K562 (cell line): Measurements from ENCODE around the gene CIB2. TPM values are rescaled to one million over a fixed set of nuclear protein-coding genes. Genes with fewer than 3 reads are reported as not detected.

ENCODE experiments used
- ATAC-seq: fragments of 200-7000 bp; cut with Tn5 transposase; 3 replicates; pipeline ENCODE4 v1.9.1; 2020; ENCODE audit warnings: moderate library complexity
- BruUV-seq: library from RNA; stranded (reverse); fragments of 400-500 nt; replicated peaks from 2 replicates; lab custom pipeline; 2021; lab: Mats Ljungman, UMichigan
- CTCF ChIA-PET: fragments of 300-600 bp; formaldehyde crosslinking; extraction: SDS; loops from one replicate; lab custom pipeline; 2021; ENCODE audit warnings: low intra/inter-chr PET ratio; lab: Yijun Ruan, JAX
- POLR2A ChIA-PET: fragments of 300-600, 350-650 bp; sonication (Branson Sonifier 250); formaldehyde crosslinking; extraction: SDS; loops from one replicate; lab custom pipeline; 2021; ENCODE audit warnings: antibody characterized with exemption, inconsistent platforms; lab: Yijun Ruan, JAX
- DNase-seq, 4 experiments: peaks; one replicate each; pipeline versions ENCODE4 v3.0.0 to v3.0.0-alpha.2; 2011 to 2018; ENCODE audit warnings: low spot score in 3 of 4, mixed read lengths in 3 of 4; ENCODE audit errors: extremely low read depth in 1 of 4
- FAIRE-seq: peaks from 2 replicates; lab custom pipeline; 2011; peaks lifted over from hg19 to GRCh38; lab: Jason Lieb, UNC
- H2AFZ ChIP-seq: 2 replicates; pipeline ENCODE4 v1.6.0; 2011; ENCODE audit warnings: low read depth, low read length, control low read depth, inconsistent platforms
- H3K27ac ChIP-seq: fragments of 200-600 bp; 3 replicates; pipeline ENCODE4 v1.8.0; 2011; ENCODE audit warnings: low read depth, mild to moderate bottlenecking, control low read depth, inconsistent platforms, low read length, moderate library complexity, mixed read lengths; ENCODE audit errors: extremely low read depth
- H3K27me3 ChIP-seq, 2 experiments: fragments of 300-600 bp in 1 of 2; 2 replicates in 1 of 2; 3 replicates in 1 of 2; pipeline versions ENCODE4 v1.6.0 to v1.8.0; 2011; ENCODE audit warnings: inconsistent platforms in 2 of 2, low read length in 2 of 2, mild to moderate bottlenecking in 1 of 2, mixed read lengths in 1 of 2, moderate library complexity in 1 of 2; ENCODE audit not compliant: control insufficient read depth in 2 of 2, insufficient read depth in 2 of 2
- H3K36me3 ChIP-seq: fragments of 300-600 bp; 3 replicates; pipeline ENCODE4 v1.8.0; 2011; ENCODE audit warnings: mild to moderate bottlenecking, low read length, inconsistent platforms; ENCODE audit not compliant: control insufficient read depth, insufficient read depth
- H3K4me1 ChIP-seq, 2 experiments: fragments of 200-600 bp in 1 of 2; replicated peaks in 1 of 2; 2 replicates in 1 of 2; 3 replicates in 1 of 2; pipeline versions ENCODE4 v1.5.1 to v1.8.0; 2011; ENCODE audit warnings: inconsistent platforms in 2 of 2, low read length in 2 of 2, mild to moderate bottlenecking in 1 of 2, mixed read lengths in 1 of 2, moderate library complexity in 1 of 2; ENCODE audit not compliant: control insufficient read depth in 2 of 2, insufficient read depth in 2 of 2
- H3K4me2 ChIP-seq: 2 replicates; pipeline ENCODE4 v1.6.1; 2011; ENCODE audit warnings: low read length, control low read depth, inconsistent platforms, mixed read lengths; ENCODE audit not compliant: insufficient read depth
- H3K4me3 ChIP-seq: fragments of 200-600 bp; sonication (generic), shearing (Covaris generic); 2 replicates; pipeline ENCODE4 v1.5.1; 2016; ENCODE audit warnings: control low read depth, inconsistent platforms
- H3K79me2 ChIP-seq: fragments of 200-600 bp; 3 replicates; pipeline ENCODE4 v1.8.0; 2011; ENCODE audit warnings: low read length, inconsistent platforms; ENCODE audit not compliant: control insufficient read depth, insufficient read depth
- H3K9ac ChIP-seq, 2 experiments: 2 replicates each; pipeline versions ENCODE4 v1.6.0 to v1.6.1; 2011; ENCODE audit warnings: low read depth in 2 of 2, low read length in 2 of 2, control low read depth in 1 of 2, inconsistent platforms in 1 of 2, mild to moderate bottlenecking in 1 of 2, mixed read lengths in 1 of 2; ENCODE audit not compliant: insufficient read depth in 1 of 2
- H3K9me1 ChIP-seq: one replicate; pipeline ENCODE4 v1.6.0; 2011; ENCODE audit warnings: inconsistent platforms, mild to moderate bottlenecking, low read length, moderate library complexity; ENCODE audit not compliant: control insufficient read depth, insufficient read depth
- H3K9me3 ChIP-seq: replicated peaks from 2 replicates; pipeline ENCODE4 v1.5.1; 2011; ENCODE audit warnings: low read depth, low read length, inconsistent platforms; ENCODE audit not compliant: control insufficient read depth, insufficient read depth
- H4K20me1 ChIP-seq: replicated peaks from 2 replicates; pipeline ENCODE4 v1.6.1; 2011; ENCODE audit warnings: low read length, inconsistent platforms, mixed read lengths; ENCODE audit not compliant: control insufficient read depth, insufficient read depth
- ARNT ChIP-seq, 2 experiments: fragments of 450-650 bp; IDR thresholded peaks; 2 replicates each; pipeline ENCODE4 v1.6.1; 2016; ENCODE audit warnings: mild to moderate bottlenecking in 1 of 2
- CTCFL ChIP-seq: IDR thresholded peaks from 2 replicates; pipeline ENCODE4 v1.6.1; 2011; ENCODE audit warnings: borderline replicate concordance, low read depth, mild to moderate bottlenecking, moderate library complexity, low read length; ENCODE audit not compliant: insufficient read depth, poor library complexity, severe bottlenecking
- GABPA ChIP-seq: fragments of 200-800 bp; sonication (Bioruptor generic); conservative IDR thresholded peaks from 2 replicates; pipeline ENCODE4 v1.6.1; 2016; ENCODE audit warnings: low read depth, missing genetic modification characterization, missing compliant biosample characterization
- HES1 ChIP-seq: fragments of 450-650 bp; IDR thresholded peaks from 2 replicates; pipeline ENCODE4 v1.6.1; 2016; ENCODE audit warnings: low read depth, mild to moderate bottlenecking, moderate library complexity
- KDM1A ChIP-seq, 2 experiments: fragments of 450-650 bp; IDR thresholded peaks; 2 replicates each; pipeline ENCODE4 v1.6.1; 2016; ENCODE audit warnings: mild to moderate bottlenecking in 2 of 2
- KDM2B ChIP-seq: fragments of 250-450 bp; sonication (Bioruptor Pico); IDR thresholded peaks from 2 replicates; pipeline ENCODE4 v1.8.0; 2021; ENCODE audit warnings: mild to moderate bottlenecking, moderate library complexity
- KLF16 ChIP-seq: IDR thresholded peaks from 2 replicates; pipeline ENCODE4 v1.6.1; 2016; ENCODE audit warnings: antibody characterized with exemption
- MTA3 ChIP-seq: fragments of 450-650 bp; formaldehyde crosslinking; IDR thresholded peaks from 2 replicates; pipeline ENCODE4 v1.6.1; 2017; ENCODE audit warnings: mild to moderate bottlenecking, borderline replicate concordance
- NFIC ChIP-seq: fragments of 450-650 bp; IDR thresholded peaks from 2 replicates; pipeline ENCODE4 v1.6.1; 2017; ENCODE audit warnings: mild to moderate bottlenecking, inconsistent platforms
- POLR2G ChIP-seq: fragments of 200-400 bp; formaldehyde crosslinking; IDR thresholded peaks from 2 replicates; pipeline ENCODE4 v1.6.1; 2017; ENCODE audit warnings: low read depth, mild to moderate bottlenecking, antibody characterized with exemption, low read length, moderate library complexity
- SAP30 ChIP-seq: fragments of 200-600 bp; sonication (generic); IDR thresholded peaks from 2 replicates; pipeline ENCODE4 v1.6.1; 2012; ENCODE audit warnings: borderline replicate concordance, low read depth, mild to moderate bottlenecking, moderate library complexity, low read length, control low read depth, inconsistent platforms; ENCODE audit not compliant: insufficient read depth, poor library complexity, severe bottlenecking
- SIN3A ChIP-seq, 2 experiments: fragments of 150-350 bp in 1 of 2; IDR thresholded peaks; 2 replicates each; pipeline ENCODE4 v1.6.1; 2011 to 2016; ENCODE audit warnings: borderline replicate concordance in 2 of 2, low read depth in 2 of 2, low read length in 2 of 2, mild to moderate bottlenecking in 2 of 2, moderate library complexity in 2 of 2; ENCODE audit not compliant: control insufficient read depth in 1 of 2
- SMARCE1 ChIP-seq: fragments of 450-650 bp; IDR thresholded peaks from 2 replicates; pipeline ENCODE4 v1.7.1; 2016; ENCODE audit warnings: mild to moderate bottlenecking
- SRSF9 ChIP-seq: fragments of 200-400 bp; formaldehyde crosslinking; IDR thresholded peaks from 2 replicates; pipeline ENCODE4 v1.6.1; 2017; ENCODE audit warnings: low read depth, low read length, borderline replicate concordance
- ZBTB12 ChIP-seq: fragments of 250-450 bp; sonication (Bioruptor Pico); IDR thresholded peaks from 2 replicates; pipeline ENCODE4 v1.4.0; 2020
- ZKSCAN8 ChIP-seq: fragments of 200-800 bp; sonication (Bioruptor generic); IDR thresholded peaks from 2 replicates; pipeline ENCODE4 v1.6.1; 2016; ENCODE audit warnings: missing genetic modification characterization, missing compliant biosample characterization
- ZNF75A ChIP-seq: fragments of 450-650 bp; formaldehyde crosslinking; IDR thresholded peaks from 2 replicates; pipeline ENCODE4 v1.4.0; 2020; ENCODE audit warnings: mild to moderate bottlenecking
- WGBS: fragments of 100-300 bp; shearing (Covaris generic); methylation state at CpG from one replicate; pipeline ENCODE4 v1.1.6; 2016; ENCODE audit warnings: low coverage, mixed read lengths; ENCODE audit not compliant: insufficient coverage; ENCODE audit errors: missing lambda C conversion rate; 5-methylcytosine and 5-hydroxymethylcytosine counted together
- in situ Hi-C: fragments of 300-500 bp; cut with MboI; formaldehyde crosslinking; loops from 4 replicates; pipeline ENCODE4 v1.15.0; 2018; ENCODE audit warnings: inconsistent platforms, mixed read lengths
- intact Hi-C: fragments of 100-400 bp; cut with micrococcal nuclease; formaldehyde crosslinking; loops from 2 replicates; pipeline ENCODE4 v1.14.2; 2022
- polyA plus RNA-seq, 8 experiments: library from polyadenylated mRNA; depleted of rRNA in 4 of 8; stranded (reverse) in 5 of 8; unstranded in 3 of 8; fragments of >200 nt; fragmentation: Nextera tagmentation in 2 of 8; fragmentation: Illumina TruSeq in 1 of 8; extraction: Ambion mirVana in 2 of 8; extraction: Trizol in 1 of 8; gene quantifications; 2 replicates each; pipeline versions ENCODE4 v1.2.1 to v1.2.3, GENCODE V29; 2011 to 2014; ENCODE audit warnings: inconsistent platforms in 1 of 8, missing spikeins in 1 of 8
- total RNA-seq, 7 experiments: library from RNA; depleted of rRNA in 6 of 7; stranded (reverse); fragments of >200 nt in 6 of 7; fragmentation: Illumina TruSeq in 2 of 7; extraction: Trizol in 2 of 7; gene quantifications; 2 replicates each; pipeline versions ENCODE4 v1.2.1 to v1.2.3, GENCODE V29; 2011 to 2021; ENCODE audit warnings: low replicate concordance in 1 of 7

The CIB2 gene
- total and polyA plus RNA-seq, 9 of the 15 experiments (the other 6 are each of a cell fraction or from before 2014, with no cell fraction given), result 1.5 to 37.4 (median 19.4) TPM

GRCh38 chr15:78067328-78068228 lies 63.7 kb downstream of the CIB2 start:
- TF ChIP-seq KLF16 (no peak), KDM2B (CRISPR knock-in tag) (no peak), HES1 (no peak), SRSF9 (no peak), ARNT (IDR thresholded peaks at IDR 0.05) (no peak), NFIC (peak; percentile 63), ZBTB12 (CRISPR knock-in tag) (no peak), SMARCE1 (no peak), CTCFL (no peak), KDM1A (IDR thresholded peaks at IDR 0.05) (peak in 1 of 2 experiments; percentile 42; a peak in 1 of 4 replicates), MTA3 (no peak), GABPA (tag) (no peak), POLR2G (no peak), ZKSCAN8 (CRISPR knock-in tag) (no peak), ZNF75A (no peak), SAP30 (no peak), SIN3A (IDR thresholded peaks at IDR 0.05; ENCODE audit: borderline replicate concordance in 2 of 2, control insufficient read depth in 1 of 2, low read depth in 2 of 2, low read length in 2 of 2) (no peak)
- no peak overlapping the region; the same call in 2 of the 3 replicates for H3K27ac ChIP-seq
- 31% methylated on average over 1 of the region's 1 CpG for WGBS
- no peaks in the 10 kb centered on the region for H3K27me3 ChIP-seq
- H3K9ac ChIP-seq, result 0 out of 4 replicates have a peak overlapping the region, but pooled peaks of 1 of the 2 experiments have one; percentile 15
- ChIA-PET CTCF (no interaction called here), POLR2A (interaction anchor here (1.0 kb wide), 1 partner anchor 9 kb away, joined by 4 read pairs; no protein-coding TSS in a partner anchor)
- ATAC-seq, result no peak
- H3K4me2 ChIP-seq, result no peak overlapping the region
- H3K79me2 ChIP-seq, result peaks cover 22% of the 10 kb centered on the region; the same call in 2 of the 3 replicates
- H3K4me1 ChIP-seq, result peaks cover 0 to 37% of the 10 kb centered on the region in 2 experiments; a peak in 3 of 5 replicates
- in situ Hi-C loops, result no loop called here
- no peak overlapping the region for H3K4me3 ChIP-seq
- H2AFZ ChIP-seq, result no peak overlapping the region
- H3K36me3 ChIP-seq, result no peaks in the 10 kb centered on the region
- no peak for FAIRE-seq
- DNase-seq, result no peak
- BruUV-seq, result no TSS peak
- no peaks in the 10 kb centered on the region for H3K9me1 ChIP-seq
- peaks cover 8% of the 10 kb centered on the region for H4K20me1 ChIP-seq
- no peaks in the 10 kb centered on the region for H3K9me3 ChIP-seq
- intact Hi-C loops, result no loop called here
